IMR-90 (cell line): ENCODE data around the gene RMC1. TPM values are rescaled to one million over a fixed set of nuclear protein-coding genes. Genes with fewer than 3 reads are reported as not detected.

ENCODE experiments used
- ATAC-seq: fragments of 200-7000 bp; cut with Tn5 transposase; 2 replicates; pipeline ENCODE4 v1.9.1; 2020; ENCODE audit warnings: low read depth, mild to moderate bottlenecking, moderate library complexity
- BruUV-seq: library from RNA; stranded (reverse); fragments of 400-500 nt; replicated peaks from 2 replicates; lab custom pipeline; 2021; lab: Mats Ljungman, UMichigan
- CTCF ChIA-PET: fragments of 300-600 bp; formaldehyde crosslinking; extraction: SDS; loops from one replicate; lab custom pipeline; 2021; ENCODE audit warnings: antibody characterized with exemption; lab: Yijun Ruan, JAX
- POLR2A ChIA-PET: fragments of 300-600 bp; sonication (Branson Sonifier 250); formaldehyde crosslinking; loops from one replicate; lab custom pipeline; 2022; ENCODE audit warnings: antibody characterized with exemption; ENCODE audit not compliant: unreplicated experiment; lab: Charles Lee
- DNase-seq: peaks from one replicate; pipeline ENCODE4 v3.0.0; 2013
- H2AFZ ChIP-seq: replicated peaks from 2 replicates; pipeline ENCODE3; 2013; ENCODE audit warnings: low read length, mild to moderate bottlenecking; ENCODE audit not compliant: poor library complexity
- H2AK5ac ChIP-seq: 2 replicates; pipeline ENCODE4 v1.6.1; 2013; ENCODE audit warnings: low read depth, low read length, inconsistent platforms
- H2AK9ac ChIP-seq: replicated peaks from 2 replicates; pipeline ENCODE3; 2013; ENCODE audit warnings: mild to moderate bottlenecking, low read depth, low read length, moderate library complexity; ENCODE audit not compliant: poor library complexity
- H2BK120ac ChIP-seq: 2 replicates; pipeline ENCODE4 v1.6.1; 2013; ENCODE audit warnings: low read depth, low read length, inconsistent platforms
- H2BK15ac ChIP-seq: 3 replicates; pipeline ENCODE4 v1.6.1; 2013; ENCODE audit warnings: low read depth, low read length, inconsistent platforms
- H2BK20ac ChIP-seq: 2 replicates; pipeline ENCODE4 v1.6.1; 2013; ENCODE audit warnings: low read depth, mild to moderate bottlenecking, inconsistent platforms, low read length, moderate library complexity
- H2BK5ac ChIP-seq: 2 replicates; pipeline ENCODE4 v1.6.1; 2013; ENCODE audit warnings: mild to moderate bottlenecking, low read depth, low read length, inconsistent platforms; ENCODE audit not compliant: poor library complexity, severe bottlenecking
- H3K14ac ChIP-seq: replicated peaks from 2 replicates; pipeline ENCODE4 v1.6.1; 2013; ENCODE audit warnings: low read depth, low read length, inconsistent platforms
- H3K18ac ChIP-seq: 2 replicates; pipeline ENCODE4 v1.6.1; 2013; ENCODE audit warnings: low read depth, low read length, control low read depth
- H3K23ac ChIP-seq: 2 replicates; pipeline ENCODE4 v1.6.1; 2013; ENCODE audit warnings: low read depth, low read length, inconsistent platforms
- H3K27ac ChIP-seq: 2 replicates; pipeline ENCODE4 v1.5.1; 2013; ENCODE audit warnings: mild to moderate bottlenecking, control low read depth, low read length; ENCODE audit not compliant: insufficient read depth
- H3K27me3 ChIP-seq: 2 replicates; pipeline ENCODE4 v1.6.1; 2013; ENCODE audit warnings: low read length; ENCODE audit not compliant: control insufficient read depth, insufficient read depth
- H3K36me3 ChIP-seq: 2 replicates; pipeline ENCODE4 v1.6.1; 2013; ENCODE audit warnings: low read length, mixed read lengths; ENCODE audit not compliant: control insufficient read depth, insufficient read depth
- H3K4ac ChIP-seq: 2 replicates; pipeline ENCODE4 v1.6.1; 2013; ENCODE audit warnings: low read depth, low read length, inconsistent platforms
- H3K4me1 ChIP-seq: 2 replicates; pipeline ENCODE4 v1.6.1; 2013; ENCODE audit warnings: low read length, mixed read lengths; ENCODE audit not compliant: control insufficient read depth, insufficient read depth
- H3K4me2 ChIP-seq: 2 replicates; pipeline ENCODE4 v1.6.1; 2013; ENCODE audit warnings: low read depth, mild to moderate bottlenecking, control low read depth, low read length, moderate library complexity
- H3K4me3 ChIP-seq: 2 replicates; pipeline ENCODE4 v1.5.1; 2013; ENCODE audit warnings: low read depth, mild to moderate bottlenecking, control low read depth, low read length, moderate library complexity; ENCODE audit not compliant: insufficient read depth
- H3K56ac ChIP-seq: 2 replicates; pipeline ENCODE4 v1.6.1; 2013; ENCODE audit warnings: low read length, inconsistent platforms; ENCODE audit not compliant: insufficient read depth; ENCODE audit errors: extremely low read depth
- H3K79me1 ChIP-seq, 2 experiments: 2 replicates each; pipeline ENCODE4 v1.6.1; 2013; ENCODE audit warnings: low read length in 2 of 2, inconsistent platforms in 1 of 2, low read depth in 1 of 2
- H3K9ac ChIP-seq: 2 replicates; pipeline ENCODE4 v1.6.1; 2013; ENCODE audit warnings: low read depth, low read length, control low read depth
- H3K9me1 ChIP-seq: 2 replicates; pipeline ENCODE4 v1.6.1; 2013; ENCODE audit warnings: low read length, inconsistent platforms; ENCODE audit not compliant: insufficient read depth
- H3K9me3 ChIP-seq: 2 replicates; pipeline ENCODE4 v1.6.1; 2013; ENCODE audit warnings: low read length; ENCODE audit not compliant: control insufficient read depth, insufficient read depth
- H4K20me1 ChIP-seq: 2 replicates; pipeline ENCODE4 v1.6.1; 2013; ENCODE audit warnings: low read length, inconsistent platforms; ENCODE audit not compliant: insufficient read depth
- H4K5ac ChIP-seq: 2 replicates; pipeline ENCODE4 v1.6.1; 2013; ENCODE audit warnings: mild to moderate bottlenecking, low read depth, low read length, control low read depth
- H4K8ac ChIP-seq, 2 experiments: 2 replicates each; pipeline ENCODE4 v1.6.1; 2013; ENCODE audit warnings: low read depth in 2 of 2, low read length in 2 of 2, control low read depth in 1 of 2, inconsistent platforms in 1 of 2
- H4K91ac ChIP-seq: 2 replicates; pipeline ENCODE4 v1.6.1; 2013; ENCODE audit warnings: low read depth, low read length, inconsistent platforms; ENCODE audit not compliant: insufficient read depth
- CEBPB ChIP-seq: IDR thresholded peaks from 2 replicates; pipeline ENCODE4 v1.6.1; 2012; ENCODE audit warnings: low read depth, low read length, improper control_type of control experiment
- CTCF ChIP-seq: conservative IDR thresholded peaks from 2 replicates; pipeline ENCODE4 v1.5.1; 2012; ENCODE audit warnings: mild to moderate bottlenecking, low read depth, low read length, improper control_type of control experiment
- ELK1 ChIP-seq: fragments of 150-350 bp; IDR thresholded peaks from 2 replicates; pipeline ENCODE4 v1.6.1; 2016; ENCODE audit warnings: low read depth, mild to moderate bottlenecking, low read length, moderate library complexity, borderline replicate concordance
- FOS ChIP-seq: fragments of 150-350 bp; IDR thresholded peaks from 2 replicates; pipeline ENCODE4 v1.6.1; 2016; ENCODE audit warnings: low read depth, low read length
- MAFK ChIP-seq: IDR thresholded peaks from 2 replicates; pipeline ENCODE4 v1.6.1; 2012; ENCODE audit warnings: low read depth, low read length, improper control_type of control experiment
- MAZ ChIP-seq: IDR thresholded peaks from 2 replicates; pipeline ENCODE4 v1.6.1; 2012; ENCODE audit warnings: low read depth, mild to moderate bottlenecking, low read length, improper control_type of control experiment, moderate library complexity, borderline replicate concordance
- MXI1 ChIP-seq: IDR thresholded peaks from 2 replicates; pipeline ENCODE4 v1.6.1; 2012; ENCODE audit warnings: low read depth, mild to moderate bottlenecking, low read length, moderate library complexity, borderline replicate concordance
- POLR2A ChIP-seq: IDR thresholded peaks from 2 replicates; pipeline ENCODE4 v1.6.1; 2012; ENCODE audit warnings: mild to moderate bottlenecking, low read depth, low read length
- RAD21 ChIP-seq: IDR thresholded peaks from 2 replicates; pipeline ENCODE4 v1.6.1; 2012; ENCODE audit warnings: low read length, improper control_type of control experiment
- RCOR1 ChIP-seq: IDR thresholded peaks from 2 replicates; pipeline ENCODE4 v1.6.1; 2012; ENCODE audit warnings: mild to moderate bottlenecking, low read length, improper control_type of control experiment; ENCODE audit not compliant: insufficient replicate concordance
- RFX5 ChIP-seq: IDR thresholded peaks from 2 replicates; pipeline ENCODE4 v1.8.0; 2012; ENCODE audit warnings: low read depth, mild to moderate bottlenecking, low read length, moderate library complexity
- SMC3 ChIP-seq: fragments of 150-350 bp; IDR thresholded peaks from 2 replicates; pipeline ENCODE4 v1.6.1; 2016; ENCODE audit warnings: low read depth, mild to moderate bottlenecking, antibody characterized with exemption, low read length, moderate library complexity
- USF2 ChIP-seq: fragments of 150-350 bp; IDR thresholded peaks from 2 replicates; pipeline ENCODE4 v1.6.1; 2017; ENCODE audit warnings: mild to moderate bottlenecking, antibody characterized with exemption, low read length, low read depth
- WGBS, 2 experiments: methylation state at CpG; one replicate each; pipeline versions ENCODE4 v1.1.5 to v1.1.7; 2013; ENCODE audit warnings: missing lambda C conversion rate in 2 of 2; ENCODE audit not compliant: insufficient read length in 1 of 2; ENCODE audit errors: extremely low coverage in 2 of 2; 5-methylcytosine and 5-hydroxymethylcytosine counted together
- dilution Hi-C: fragments of 300-500 bp; cut with HindIII; formaldehyde crosslinking; loops from one replicate; pipeline ENCODE4 v1.14.3; 2018; ENCODE audit warnings: low sequenced_read_pairs; ENCODE audit not compliant: unreplicated experiment
- in situ Hi-C: fragments of 300-500 bp; cut with MboI; formaldehyde crosslinking; loops from 3 replicates; pipeline ENCODE4 v1.14.3; 2019; ENCODE audit warnings: low sequenced_read_pairs, inconsistent platforms, mixed read lengths
- intact Hi-C: fragments of 100-400 bp; cut with micrococcal nuclease; formaldehyde crosslinking; loops from 2 replicates; pipeline ENCODE4 v1.10.0; 2022
- polyA plus RNA-seq, 3 experiments: library from polyadenylated mRNA; depleted of rRNA; stranded (reverse); fragments of >200 nt; gene quantifications; 2 replicates each; pipeline ENCODE4 v1.2.3, GENCODE V29; 2012; ENCODE audit warnings: low replicate concordance in 1 of 3
- total RNA-seq: library from RNA; depleted of rRNA; stranded (reverse); fragments of >200 nt; gene quantifications from 2 replicates; pipeline ENCODE4 v1.2.3, GENCODE V29; 2012

The RMC1 gene
- total and polyA plus RNA-seq, 2 of the 4 experiments (the other 2 are of a cell fraction): 14.2 to 18.0 TPM

GRCh38 chr18:23468753-23469459 is 34.4 kb upstream of the RMC1 start:
- BruUV-seq: no TSS peak
- dilution Hi-C loops: no loop called here
- Histone ChIP-seq H3K18ac (no peak overlapping the region), H3K4me1 (no peaks in the 10 kb centered on the region), H3K14ac (no peak overlapping the region), H2BK20ac (no peak overlapping the region), H2AK5ac (no peak overlapping the region), H2BK120ac (no peak overlapping the region), H3K36me3 (peaks cover 57% of the 10 kb centered on the region), H3K4me3 (no peak overlapping the region), H4K8ac (no peak overlapping the region), H3K27me3 (no peaks in the 10 kb centered on the region), H3K9me3 (no peaks in the 10 kb centered on the region), H3K4me2 (no peak overlapping the region), H3K9ac (no peak overlapping the region), H3K9me1 (no peaks in the 10 kb centered on the region), H3K23ac (no peak overlapping the region), H4K91ac (no peak overlapping the region), H3K4ac (no peak overlapping the region), H2AK9ac (no peak overlapping the region), H3K56ac (no peak overlapping the region), H3K79me1 (peaks cover 17 to 30% of the 10 kb centered on the region in 2 experiments; a peak in 3 of 4 replicates), H4K5ac (no peak overlapping the region), H2BK15ac (no peak overlapping the region), H2BK5ac (no peak overlapping the region), H2AFZ (no peak overlapping the region), H4K20me1 (peaks cover 3% of the 10 kb centered on the region; the same call in 1 of the 2 replicates), H3K27ac (no peak overlapping the region)
- 80% methylated on average over 1 of the region's 3 CpGs; no CpG with 5 or more reads in 1 of the 2 experiments for WGBS, 2 experiments
- intact Hi-C loops: no loop called here
- ATAC-seq (no peak), DNase-seq (no peak)
- TF ChIP-seq MAFK: no peak
- no peak for TF ChIP-seq RCOR1
- no peak for TF ChIP-seq RFX5
- TF ChIP-seq ELK1: no peak
- TF ChIP-seq USF2: no peak
- TF ChIP-seq RAD21: no peak
- TF ChIP-seq CEBPB: no peak
- TF ChIP-seq POLR2A: no peak
- no peak for TF ChIP-seq FOS
- TF ChIP-seq SMC3: no peak
- TF ChIP-seq MXI1: no peak
- no peak for TF ChIP-seq CTCF
- no peak for TF ChIP-seq MAZ
- CTCF ChIA-PET: no interaction called here
- POLR2A ChIA-PET: no interaction called here
- in situ Hi-C loops: no loop called here
